GM18517 (cell line): ENCODE measurements around the gene EFEMP1.

Source experiments
- ATAC-seq: cut with Tn5 transposase; IDR thresholded peaks from one replicate; pipeline ENCODE4 v1.9.1; 2021; ENCODE audit warnings: mild to moderate bottlenecking, moderate library complexity; ENCODE audit not compliant: unreplicated experiment

The EFEMP1 gene

GRCh38 chr2:55936351-55936750 lies 12.8 kb upstream of the EFEMP1 start:
- no peak for ATAC-seq

- no peak for ATAC-seq
These were observed 10.8 kb upstream of the EFEMP1 start for GRCh38 chr2:55934337-55934736.

DNA sequence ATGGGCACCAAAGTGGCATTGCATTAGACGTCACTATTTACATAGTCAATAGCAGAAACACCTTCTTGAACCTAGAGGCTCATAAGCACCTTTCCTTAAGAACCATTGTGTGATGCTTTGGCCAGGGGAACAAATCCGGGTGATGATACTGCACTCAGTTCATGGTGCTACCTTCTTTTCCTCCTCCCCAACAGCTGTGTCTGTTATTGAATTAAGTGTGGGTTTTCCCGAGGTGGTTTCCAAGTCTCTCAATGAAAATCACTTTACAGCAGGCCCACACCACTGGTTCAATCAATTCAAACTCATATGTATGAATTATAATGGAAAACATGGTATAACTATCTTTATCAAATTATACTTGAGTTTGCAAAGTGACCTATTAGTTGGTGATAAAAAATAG lies 9.3 kb upstream of the EFEMP1 start:
- ATAC-seq = no peak

GRCh38 chr2:55931281-55931680 lies 7.7 kb upstream of the EFEMP1 start:
- ATAC-seq = no peak

DNA sequence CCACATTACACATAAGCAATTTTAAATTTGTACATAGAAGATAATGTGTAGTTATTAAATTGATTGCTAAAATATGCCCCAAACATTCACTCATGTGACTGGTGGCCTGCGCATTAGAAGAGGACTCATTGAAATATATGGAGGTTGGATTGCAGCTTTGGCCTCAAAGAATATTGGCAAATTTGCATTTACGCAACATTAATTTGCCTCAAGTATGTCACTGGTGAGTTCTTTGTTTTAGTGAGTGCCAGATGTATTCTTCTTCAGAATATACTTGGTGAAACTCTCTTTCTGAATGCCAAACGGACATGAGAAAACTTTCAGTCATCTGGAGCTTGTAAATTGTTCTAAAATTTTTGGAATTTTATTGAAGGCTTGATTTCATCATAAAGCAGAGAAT lies 5.9 kb upstream of the EFEMP1 start:
- ATAC-seq = no peak

DNA sequence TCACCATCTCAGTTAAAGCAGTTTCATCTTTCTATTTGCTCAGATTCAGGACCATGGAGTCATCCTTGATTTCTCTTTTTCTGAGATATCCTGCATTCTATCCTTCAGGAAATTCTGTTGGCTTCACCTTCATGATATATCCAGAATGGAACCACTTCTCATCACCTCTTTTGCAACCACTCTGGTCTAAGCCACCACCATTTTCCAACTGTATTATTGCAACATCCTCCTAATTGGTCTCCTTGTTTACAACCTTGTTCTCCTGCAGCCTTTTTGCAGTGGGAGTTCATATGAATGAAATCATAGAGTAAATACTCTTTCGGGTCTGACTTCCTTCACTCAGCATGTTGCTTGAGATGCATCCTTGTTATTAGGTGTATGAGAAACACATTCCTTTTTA lies 3.4 kb upstream of the EFEMP1 start:
- no peak for ATAC-seq

- ATAC-seq = no peak
These were observed 2.7 kb upstream of the EFEMP1 start for GRCh38 chr2:55926246-55926645.

- no peak for ATAC-seq
These were observed 370 bp upstream of the EFEMP1 start for GRCh38 chr2:55923982-55924321.

- no peak for ATAC-seq
These were observed 1.2 kb downstream of the EFEMP1 start for GRCh38 chr2:55922291-55922907.

DNA sequence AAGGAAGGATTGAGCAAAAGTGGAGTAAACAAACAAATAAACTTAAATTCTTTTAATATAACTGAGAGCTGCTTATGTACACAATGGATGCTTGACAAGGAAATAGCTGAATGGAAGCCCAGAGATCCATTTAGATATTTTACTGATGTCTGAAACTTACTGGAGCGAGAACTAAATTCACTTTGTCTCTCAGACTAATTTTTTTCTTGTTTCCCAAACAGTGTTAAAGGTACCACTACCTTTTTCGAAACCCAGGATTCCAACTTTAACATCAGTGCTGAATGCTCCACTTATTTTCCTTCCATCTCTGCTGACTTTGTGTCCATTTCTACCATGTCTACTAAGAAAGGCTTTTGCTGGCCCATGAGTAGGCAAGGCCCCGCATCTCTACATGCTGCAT lies 4.0 kb downstream of the EFEMP1 start:
- no peak for ATAC-seq

- ATAC-seq = no peak
These were observed 4.7 kb downstream of the EFEMP1 start for GRCh38 chr2:55918856-55919255.

DNA sequence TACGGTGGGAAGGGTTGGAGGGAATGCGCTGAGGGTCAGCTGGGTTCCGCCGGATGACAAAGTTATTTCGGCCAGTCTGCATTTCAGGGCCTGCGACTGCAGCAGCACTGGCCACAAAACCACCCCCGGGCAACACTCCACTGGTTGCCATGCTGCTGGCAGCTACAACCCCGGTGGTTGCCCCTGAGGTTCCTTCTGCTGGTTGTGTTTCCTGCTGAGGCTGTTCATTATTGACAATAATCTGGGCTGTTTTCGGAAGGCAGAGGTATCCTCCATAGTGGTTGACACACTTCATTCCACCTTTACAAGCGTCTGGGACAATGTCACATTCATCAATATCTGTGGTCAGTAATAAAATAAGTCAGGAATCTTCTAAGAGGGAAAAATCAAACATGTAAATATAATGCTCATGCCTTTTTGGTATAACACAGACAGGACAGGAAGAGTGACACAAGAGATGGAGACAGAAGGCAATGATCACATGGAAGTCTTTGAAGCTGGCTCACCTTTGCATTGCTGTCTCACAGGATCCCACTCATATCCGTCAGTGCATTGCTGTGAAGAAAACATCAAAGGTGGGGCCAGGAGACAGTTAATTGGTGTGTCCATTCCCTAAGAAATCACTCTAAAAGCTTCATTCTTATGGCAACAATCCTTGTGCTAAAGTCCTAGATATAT lies 5.7 kb downstream of the EFEMP1 start:
- ATAC-seq = no peak

- no peak for ATAC-seq
These were observed 6.5 kb downstream of the EFEMP1 start for GRCh38 chr2:55917117-55917516.

DNA sequence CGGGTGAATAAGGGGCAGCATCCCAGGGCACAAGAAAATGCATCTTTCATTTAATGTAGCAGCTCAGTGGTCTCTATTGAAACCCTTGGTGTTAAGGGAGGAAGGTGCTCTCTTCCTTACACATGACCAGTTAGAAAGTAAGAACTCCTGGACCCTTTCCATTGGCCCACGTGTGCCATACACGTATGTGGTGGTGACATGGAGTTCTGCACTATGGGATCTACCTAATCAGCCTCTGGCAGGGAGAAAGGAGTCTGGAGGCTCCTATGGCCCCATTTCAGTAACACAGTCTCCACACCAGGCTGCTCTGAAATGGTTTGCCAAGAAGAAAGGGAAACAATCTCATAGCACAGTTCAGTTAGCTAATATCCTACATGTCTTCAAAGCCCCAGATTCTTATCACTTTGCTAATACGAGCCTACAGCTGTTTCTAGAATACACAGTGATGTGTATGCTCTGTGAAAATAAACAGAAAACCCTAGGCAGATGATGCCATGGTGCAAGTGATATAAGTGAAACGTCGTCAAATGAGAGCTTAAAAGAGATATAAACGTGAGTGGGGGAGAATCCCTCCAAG lies 7.0 kb downstream of the EFEMP1 start:
- ATAC-seq = no peak

- no peak for ATAC-seq
These were observed 8.8 kb downstream of the EFEMP1 start for GRCh38 chr2:55914786-55915185.

DNA sequence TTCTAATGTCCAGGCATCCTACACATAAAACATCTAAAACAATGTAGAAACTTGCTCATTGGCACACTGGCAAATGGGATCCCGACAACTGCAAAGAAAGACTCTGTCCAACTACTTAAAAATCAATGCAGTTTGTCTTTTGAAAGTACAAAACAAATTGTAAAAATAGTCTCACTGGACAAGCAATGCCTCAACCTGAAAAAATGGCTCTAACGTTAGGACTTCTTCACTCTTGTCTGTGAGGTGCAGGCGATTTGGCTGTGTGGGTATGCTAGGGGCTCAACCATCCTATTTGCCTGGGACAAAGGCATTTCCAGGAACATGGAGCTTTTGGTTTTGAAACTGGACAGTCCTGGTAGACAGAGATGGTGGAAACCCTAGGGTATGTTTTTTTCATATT lies 10.7 kb downstream of the EFEMP1 start:
- no peak for ATAC-seq

- ATAC-seq = no peak
These were observed 13.5 kb downstream of the EFEMP1 start for GRCh38 chr2:55910077-55910476.

DNA sequence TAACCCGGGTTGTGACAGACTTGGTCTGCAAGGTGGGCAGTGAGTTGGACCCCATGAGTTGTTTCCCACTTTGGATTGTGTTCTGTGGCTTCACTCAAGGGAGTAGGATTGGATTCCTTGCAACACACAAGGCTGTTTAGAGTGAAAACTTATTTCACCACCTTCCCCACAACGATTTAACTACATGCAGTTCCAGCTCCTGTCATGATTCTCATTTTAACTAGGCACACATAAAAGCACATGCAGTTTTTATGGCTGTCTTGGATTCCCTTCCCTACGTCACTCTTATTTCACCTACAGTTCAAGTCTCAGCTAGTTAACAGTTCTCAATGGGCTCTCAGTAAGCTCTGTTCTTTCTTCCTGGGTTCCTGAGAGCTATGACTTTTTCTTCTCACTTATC lies 15.9 kb downstream of the EFEMP1 start:
- no peak for ATAC-seq

DNA sequence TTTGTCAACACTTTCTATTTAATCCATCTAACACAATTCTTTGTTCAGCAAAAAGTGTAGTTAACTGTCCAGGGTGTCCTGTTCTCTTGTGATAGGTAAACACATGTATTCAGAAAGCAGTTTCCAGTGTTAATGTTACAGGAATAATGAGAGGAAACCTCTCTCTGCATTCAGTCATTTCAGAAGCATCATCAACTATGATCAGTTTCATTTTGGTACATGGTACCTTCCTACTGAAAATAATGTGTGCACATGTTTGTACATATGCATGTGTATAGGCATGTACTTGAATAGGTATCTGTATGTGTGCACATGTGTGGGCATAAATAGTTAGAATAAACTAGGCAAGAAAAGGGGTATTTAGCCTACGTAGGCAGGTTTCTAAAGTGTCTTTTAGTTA lies 16.6 kb downstream of the EFEMP1 start:
- ATAC-seq = no peak

DNA sequence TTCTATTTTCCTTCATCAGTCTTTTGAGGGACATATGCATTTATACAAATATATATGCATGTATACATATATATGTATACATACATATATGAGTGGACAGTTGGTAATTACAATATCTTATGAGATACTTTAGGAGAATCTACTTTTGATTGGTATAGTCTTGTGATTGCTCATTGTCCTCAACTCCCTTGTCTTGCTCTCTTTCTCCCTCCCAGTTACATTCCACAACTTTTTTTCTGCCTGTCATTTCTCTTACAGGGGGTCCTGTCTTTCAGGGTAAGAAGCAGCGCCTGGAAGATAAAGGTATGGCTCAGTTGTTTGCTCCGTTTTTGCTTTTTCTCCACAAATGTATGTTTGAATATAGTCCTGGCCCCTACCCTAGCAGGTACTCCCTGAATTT lies 19.9 kb downstream of the EFEMP1 start:
- ATAC-seq = no peak

DNA sequence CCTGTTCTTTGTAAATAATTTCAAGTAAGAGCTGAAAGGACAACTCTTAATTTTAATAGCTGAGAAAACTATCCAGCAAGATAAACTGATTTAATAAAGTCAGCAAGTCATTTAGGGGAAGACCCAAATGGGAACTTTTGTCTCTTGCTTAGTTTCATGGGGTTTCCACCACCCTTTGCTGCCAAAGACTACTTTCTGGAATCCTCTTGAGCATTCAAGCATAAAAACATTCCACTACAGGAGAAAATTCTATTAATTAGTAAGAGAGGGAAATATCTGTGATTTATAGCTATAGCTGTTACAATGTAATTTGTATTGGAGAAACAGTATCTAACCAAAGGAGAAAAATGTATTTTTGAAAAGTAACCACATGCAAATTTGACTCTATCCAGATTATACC lies 20.6 kb downstream of the EFEMP1 start:
- no peak for ATAC-seq

DNA sequence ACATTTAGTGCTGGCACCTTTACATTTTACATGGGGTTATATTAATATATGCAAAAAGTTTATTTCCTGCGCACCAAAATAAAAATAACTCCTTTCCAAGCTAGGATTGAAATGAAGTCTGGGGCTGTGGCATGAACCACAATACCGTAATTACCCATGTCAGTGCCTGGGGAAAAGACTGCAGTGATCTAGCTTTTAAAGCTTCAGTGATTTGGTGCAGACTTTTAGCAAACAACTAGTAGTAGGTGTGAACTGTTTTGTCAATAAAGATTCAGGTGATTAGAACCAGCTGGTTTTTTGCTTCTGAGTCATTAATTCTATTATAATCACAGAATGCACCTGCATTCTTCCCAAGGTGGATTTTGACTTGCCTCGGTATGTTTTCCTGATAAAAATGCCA lies 21.2 kb downstream of the EFEMP1 start:
- no peak for ATAC-seq

GRCh38 chr2:55901941-55902340 lies 21.6 kb downstream of the EFEMP1 start:
- ATAC-seq = no peak
